H1 (cell line): ENCODE data around the gene DGKA. TPM values are rescaled to one million over a fixed set of nuclear protein-coding genes. Genes with fewer than 3 reads are reported as not detected.

Source experiments
- CTCF ChIA-PET: fragments of 300-600 bp; sonication (Branson Sonifier 250); formaldehyde crosslinking; loops from one replicate; lab custom pipeline; 2021; ENCODE audit not compliant: partially characterized antibody; lab: Charles Lee
- POLR2A ChIA-PET: fragments of 300-600 bp; sonication (Branson Sonifier 250); formaldehyde crosslinking; loops from one replicate; lab custom pipeline; 2021; ENCODE audit warnings: inconsistent platforms; ENCODE audit not compliant: partially characterized antibody; lab: Charles Lee
- DNase-seq, 2 experiments: peaks; one replicate each; pipeline versions ENCODE4 v3.0.0 to v3.0.0-alpha.2; 2010 to 2022; ENCODE audit warnings: low spot score in 2 of 2, low read depth in 1 of 2, mixed read lengths in 1 of 2
- FAIRE-seq: peaks from 2 replicates; lab custom pipeline; 2011; peaks lifted over from hg19 to GRCh38; lab: Jason Lieb, UNC
- H2AFZ ChIP-seq: 2 replicates; pipeline ENCODE4 v1.8.1; 2012; ENCODE audit warnings: low read length, inconsistent platforms
- H2AK5ac ChIP-seq: 2 replicates; pipeline ENCODE4 v1.6.1; 2013; ENCODE audit warnings: low read depth, low read length
- H2BK120ac ChIP-seq: replicated peaks from 2 replicates; pipeline ENCODE3; 2013; ENCODE audit warnings: low read depth, low read length, inconsistent platforms
- H2BK12ac ChIP-seq: 2 replicates; pipeline ENCODE4 v1.6.1; 2013; ENCODE audit warnings: low read depth, low read length
- H2BK15ac ChIP-seq: 2 replicates; pipeline ENCODE4 v1.6.1; 2013; ENCODE audit warnings: low read length
- H2BK20ac ChIP-seq: 2 replicates; pipeline ENCODE4 v1.6.1; 2013; ENCODE audit warnings: low read length
- H2BK5ac ChIP-seq: 2 replicates; pipeline ENCODE4 v1.6.1; 2013; ENCODE audit warnings: low read depth, low read length
- H3K14ac ChIP-seq: 2 replicates; pipeline ENCODE4 v1.6.1; 2013; ENCODE audit warnings: inconsistent platforms; ENCODE audit not compliant: insufficient read length
- H3K18ac ChIP-seq: 2 replicates; pipeline ENCODE4 v1.6.1; 2013; ENCODE audit warnings: low read length; ENCODE audit errors: extremely low read depth
- H3K23ac ChIP-seq: 2 replicates; pipeline ENCODE4 v1.6.1; 2013; ENCODE audit warnings: inconsistent platforms; ENCODE audit not compliant: insufficient read length
- H3K23me2 ChIP-seq: 2 replicates; pipeline ENCODE4 v1.6.1; 2013; ENCODE audit warnings: low read depth, low read length
- H3K27ac ChIP-seq: 2 replicates; pipeline ENCODE4 v1.6.1; 2011; ENCODE audit warnings: low read depth, low read length, inconsistent platforms
- H3K27me3 ChIP-seq, 4 experiments: replicated peaks in 1 of 4; 1 replicate in 1 of 4; 2 replicates in 3 of 4; pipeline versions ENCODE4 v1.6.1 to v1.8.1; 2011 to 2013; ENCODE audit warnings: low read length in 3 of 4, mild to moderate bottlenecking in 3 of 4, inconsistent platforms in 2 of 4, mixed read lengths in 2 of 4, moderate library complexity in 1 of 4; ENCODE audit not compliant: control insufficient read depth in 3 of 4, insufficient read depth in 3 of 4; ENCODE audit errors: extremely low read depth in 1 of 4
- H3K36me3 ChIP-seq, 4 experiments: 2 replicates each; pipeline versions ENCODE4 v1.6.1 to v1.8.1; 2011 to 2013; ENCODE audit warnings: mild to moderate bottlenecking in 4 of 4, low read length in 3 of 4, moderate library complexity in 2 of 4, control low read depth in 1 of 4, inconsistent platforms in 1 of 4; ENCODE audit not compliant: insufficient read depth in 4 of 4, control insufficient read depth in 2 of 4
- H3K4ac ChIP-seq: replicated peaks from 2 replicates; pipeline ENCODE3; 2013; ENCODE audit warnings: low read length, low read depth, mixed read lengths, inconsistent platforms; ENCODE audit not compliant: insufficient read length
- H3K4me1 ChIP-seq, 4 experiments: replicated peaks in 1 of 4; 1 replicate in 1 of 4; 2 replicates in 3 of 4; pipeline versions ENCODE4 v1.6.1 to v1.8.1; 2011 to 2013; ENCODE audit warnings: low read length in 3 of 4, inconsistent platforms in 2 of 4, mixed read lengths in 1 of 4; ENCODE audit not compliant: insufficient read depth in 4 of 4, control insufficient read depth in 3 of 4
- H3K4me2 ChIP-seq, 2 experiments: 2 replicates each; pipeline versions ENCODE4 v1.6.1 to v1.8.1; 2011 to 2013; ENCODE audit warnings: low read depth in 2 of 2, low read length in 2 of 2, control low read depth in 1 of 2, inconsistent platforms in 1 of 2, mild to moderate bottlenecking in 1 of 2; ENCODE audit not compliant: insufficient read depth in 1 of 2
- H3K4me3 ChIP-seq, 4 experiments: fragments of 200-600, 300-600 bp in 1 of 4; sonication (generic), shearing (Covaris generic), sonication (Bioruptor Twin) in 1 of 4; 2 replicates each; pipeline versions ENCODE4 v1.5.1 to v1.8.1; 2011 to 2016; ENCODE audit warnings: low read length in 4 of 4, low read depth in 3 of 4, control low read depth in 2 of 4, inconsistent platforms in 2 of 4, mild to moderate bottlenecking in 2 of 4, mixed read lengths in 1 of 4, moderate library complexity in 1 of 4; ENCODE audit not compliant: insufficient read depth in 2 of 4; ENCODE audit errors: extremely low read depth in 1 of 4
- H3K56ac ChIP-seq: replicated peaks from 2 replicates; pipeline ENCODE3; 2013; ENCODE audit warnings: low read depth, mild to moderate bottlenecking, mixed read lengths, low read length, inconsistent platforms; ENCODE audit not compliant: insufficient read length
- H3K79me1 ChIP-seq: 2 replicates; pipeline ENCODE4 v1.6.1; 2013; ENCODE audit warnings: low read depth, low read length, control low read depth
- H3K79me2 ChIP-seq, 2 experiments: 2 replicates each; pipeline versions ENCODE4 v1.6.1 to v1.8.1; 2012 to 2013; ENCODE audit warnings: low read length in 2 of 2, mild to moderate bottlenecking in 2 of 2, inconsistent platforms in 1 of 2; ENCODE audit not compliant: insufficient read depth in 2 of 2, control insufficient read depth in 1 of 2
- H3K9ac ChIP-seq, 4 experiments: replicated peaks in 1 of 4; 1 replicate in 1 of 4; 2 replicates in 3 of 4; pipeline versions ENCODE4 v1.6.1 to v1.8.1; 2011 to 2013; ENCODE audit warnings: low read depth in 3 of 4, low read length in 3 of 4, control low read depth in 2 of 4, mild to moderate bottlenecking in 2 of 4, moderate library complexity in 2 of 4, inconsistent platforms in 1 of 4; ENCODE audit errors: extremely low read depth in 1 of 4
- H3K9me3 ChIP-seq, 2 experiments: 2 replicates each; pipeline versions ENCODE4 v1.6.1 to v1.8.1; 2012 to 2013; ENCODE audit warnings: mild to moderate bottlenecking in 2 of 2, moderate library complexity in 2 of 2, control low read depth in 1 of 2, inconsistent platforms in 1 of 2, low read depth in 1 of 2, low read length in 1 of 2, mixed read lengths in 1 of 2; ENCODE audit not compliant: insufficient read depth in 2 of 2
- H4K20me1 ChIP-seq, 2 experiments: replicated peaks in 1 of 2; 2 replicates each; pipeline versions ENCODE3 to v1.8.1; 2011 to 2013; ENCODE audit warnings: inconsistent platforms in 2 of 2, low read length in 2 of 2, mild to moderate bottlenecking in 1 of 2; ENCODE audit not compliant: insufficient read depth in 2 of 2, control insufficient read depth in 1 of 2
- H4K5ac ChIP-seq: 2 replicates; pipeline ENCODE4 v1.6.1; 2013; ENCODE audit warnings: low read length, low read depth, mixed read lengths, inconsistent platforms; ENCODE audit not compliant: insufficient read length
- H4K8ac ChIP-seq: 2 replicates; pipeline ENCODE4 v1.8.0; 2013; ENCODE audit warnings: mild to moderate bottlenecking, moderate library complexity, low read length, inconsistent platforms; ENCODE audit not compliant: insufficient read depth; ENCODE audit errors: extremely low read depth
- H4K91ac ChIP-seq: replicated peaks from 2 replicates; pipeline ENCODE3; 2013; ENCODE audit warnings: low read length, mixed read lengths, inconsistent platforms; ENCODE audit not compliant: insufficient read length
- CBX5 ChIP-seq: fragments of 300-800, 300-1000 bp; sonication (generic); IDR thresholded peaks from 2 replicates; pipeline ENCODE4 v1.7.1; 2016; ENCODE audit warnings: antibody characterized with exemption, low read length, low read depth
- CBX8 ChIP-seq: fragments of 300-800, 300-1000 bp; sonication (generic); IDR thresholded peaks from 2 replicates; pipeline ENCODE4 v1.7.1; 2016; ENCODE audit warnings: low read depth, low read length, borderline replicate concordance
- CHD1 ChIP-seq: IDR thresholded peaks from 2 replicates; pipeline ENCODE4 v1.6.1; 2012; ENCODE audit warnings: low read depth, low read length, improper control_type of control experiment
- CTCF ChIP-seq, 3 experiments: IDR thresholded peaks; 1 replicate in 2 of 3; 2 replicates in 1 of 3; pipeline versions ENCODE4 v1.5.1 to v1.6.1; 2011; ENCODE audit warnings: low read length in 3 of 3, mild to moderate bottlenecking in 3 of 3, inconsistent platforms in 2 of 3, low read depth in 1 of 3, moderate library complexity in 1 of 3; ENCODE audit not compliant: insufficient read depth in 1 of 3; ENCODE audit errors: control extremely low read depth in 1 of 3
- E2F6 ChIP-seq: IDR thresholded peaks from 2 replicates; pipeline ENCODE4 v1.6.1; 2012; ENCODE audit warnings: inconsistent platforms
- GTF2F1 ChIP-seq: IDR thresholded peaks from 2 replicates; pipeline ENCODE4 v1.6.1; 2012; ENCODE audit warnings: low read depth, low read length, improper control_type of control experiment, borderline replicate concordance
- KDM4A ChIP-seq: IDR thresholded peaks from one replicate; pipeline ENCODE4 v1.7.1; 2012; ENCODE audit warnings: low read depth, mild to moderate bottlenecking, moderate library complexity, low read length, inconsistent platforms; ENCODE audit not compliant: severe bottlenecking
- RFX5 ChIP-seq: IDR thresholded peaks from 2 replicates; pipeline ENCODE4 v1.6.1; 2011; ENCODE audit warnings: low read depth, low read length, improper control_type of control experiment, borderline replicate concordance
- SAP30 ChIP-seq: fragments of 300-600 bp; sonication (generic); IDR thresholded peaks from 2 replicates; pipeline ENCODE4 v1.7.1; 2012; ENCODE audit warnings: low read length, moderate library complexity, mild to moderate bottlenecking, inconsistent platforms; ENCODE audit not compliant: insufficient read depth, insufficient replicate concordance
- SP4 ChIP-seq: IDR thresholded peaks from 2 replicates; pipeline ENCODE4 v1.6.1; 2012; ENCODE audit warnings: low read length, inconsistent platforms
- TCF12 ChIP-seq: IDR thresholded peaks from 2 replicates; pipeline ENCODE4 v1.6.1; 2011; ENCODE audit warnings: low read depth, mild to moderate bottlenecking, low read length
- WGBS, 2 experiments: shearing (Covaris generic) in 1 of 2; methylation state at CpG; one replicate each; pipeline versions ENCODE4 v1.1.6 to v1.1.7; 2013 to 2015; ENCODE audit warnings: low lambda C conversion rate in 2 of 2, mixed read lengths in 2 of 2, inconsistent platforms in 1 of 2, low coverage in 1 of 2, missing lambda C conversion rate in 1 of 2; ENCODE audit not compliant: insufficient replicate concordance in 2 of 2, insufficient coverage in 1 of 2, insufficient read length in 1 of 2; ENCODE audit errors: extremely low coverage in 1 of 2, missing lambda C conversion rate in 1 of 2; 5-methylcytosine and 5-hydroxymethylcytosine counted together
- polyA plus RNA-seq, 7 experiments: library from polyadenylated mRNA; depleted of rRNA in 3 of 7; stranded (reverse) in 5 of 7; unstranded in 2 of 7; fragments of >200 nt in 5 of 7; fragments of 200-250 nt in 2 of 7; gene quantifications; 1 replicate in 5 of 7; 2 replicates in 1 of 7; 4 replicates in 1 of 7; pipeline versions ENCODE4 v1.2.1 to v1.2.3, GENCODE V29; 2011 to 2013; ENCODE audit warnings: missing spikeins in 2 of 7, mixed read lengths in 2 of 7
- total RNA-seq: library from RNA; stranded (reverse); fragmentation: NEBNext Ultra II Directional; extraction: Animal tissue kit (Norgen Biotek cat#: 25700); gene quantifications from 2 replicates; pipeline ENCODE4 v1.2.1, GENCODE V29; 2021

Gene DGKA
- total and polyA plus RNA-seq, 2 of the 8 experiments (the other 6 are each of a cell fraction or from before 2014, with no cell fraction given): 15.9 to 18.0 TPM

GRCh38 chr12:55963760-55964159 is 32.8 kb downstream of the DGKA start:
- no peak for DNase-seq
- Histone ChIP-seq H3K56ac (no peak overlapping the region), H4K8ac (no peak overlapping the region), H3K27ac (no peak overlapping the region), H3K27me3 (no peaks in the 10 kb centered on the region), H2AFZ (no peak overlapping the region), H2BK5ac (no peak overlapping the region), H4K91ac (no peak overlapping the region), H3K9me3 (no peaks in the 10 kb centered on the region), H3K23me2 (peaks cover 12% of the 10 kb centered on the region; the same call in 1 of the 2 replicates), H3K9ac (no peak overlapping the region), H3K79me1 (peaks cover 2% of the 10 kb centered on the region; the same call in 1 of the 2 replicates), H3K4me2 (no peak overlapping the region; a peak in 1 of 4 replicates), H2BK15ac (no peak overlapping the region), H2BK20ac (no peak overlapping the region), H2BK12ac (no peak overlapping the region), H3K36me3 (peaks cover 0 to 18% (median 2%) of the 10 kb centered on the region in 4 experiments; a peak in 2 of 8 replicates), H3K4me3 (no peak overlapping the region), H3K79me2 (peaks cover 3 to 18% of the 10 kb centered on the region in 2 experiments; a peak in 3 of 4 replicates), H3K14ac (no peak overlapping the region), H2AK5ac (no peak overlapping the region), H3K23ac (no peak overlapping the region), H2BK120ac (no peak overlapping the region), H4K5ac (no peak overlapping the region), H3K4ac (no peak overlapping the region), H3K18ac (no peak overlapping the region), H4K20me1 (no peaks in the 10 kb centered on the region), H3K4me1 (peaks cover 2 to 13% (median 5%) of the 10 kb centered on the region in 4 experiments)
- ChIA-PET CTCF (interaction anchor here (1.1 to 1.2 kb wide), 2 partner anchors 24 to 32 kb away, joined by 3 to 4 read pairs; no protein-coding TSS in a partner anchor), POLR2A (no interaction called here)
- WGBS, 2 experiments: 93% methylated on average over 2 of the region's 2 CpGs; no CpG with 5 or more reads in 1 of the 2 experiments
- no peak for FAIRE-seq
- TF ChIP-seq RFX5: no peak
- no peak for TF ChIP-seq CTCF (IDR thresholded peaks at IDR 0.05; ENCODE audit: control extremely low read depth in 1 of 3, insufficient read depth in 1 of 3, low read depth in 1 of 3, low read length in 3 of 3)
- TF ChIP-seq GTF2F1: no peak
- no peak for TF ChIP-seq E2F6
- no peak for TF ChIP-seq KDM4A
- TF ChIP-seq SP4: no peak
- no peak for TF ChIP-seq TCF12
- no peak for TF ChIP-seq CBX8
- no peak for TF ChIP-seq CBX5
- no peak for TF ChIP-seq CHD1
- no peak for TF ChIP-seq SAP30
